IMR-90 (cell line): Measurements from ENCODE around the gene TPTE. TPM values are rescaled to one million over a fixed set of nuclear protein-coding genes. Genes with fewer than 3 reads are reported as not detected.
"Not testable (repeated sequence)": the region's sequence is repeated elsewhere in the genome, so short reads cannot be mapped to it uniquely, and the experiment has no call there.

ENCODE experiments used
- ATAC-seq: fragments of 200-7000 bp; cut with Tn5 transposase; 2 replicates; pipeline ENCODE4 v1.9.1; 2020; ENCODE audit warnings: low read depth, mild to moderate bottlenecking, moderate library complexity
- BruUV-seq: library from RNA; stranded (reverse); fragments of 400-500 nt; replicated peaks from 2 replicates; lab custom pipeline; 2021; lab: Mats Ljungman, UMichigan
- CTCF ChIA-PET: fragments of 300-600 bp; formaldehyde crosslinking; extraction: SDS; loops from one replicate; lab custom pipeline; 2021; ENCODE audit warnings: antibody characterized with exemption; lab: Yijun Ruan, JAX
- POLR2A ChIA-PET: fragments of 300-600 bp; sonication (Branson Sonifier 250); formaldehyde crosslinking; loops from one replicate; lab custom pipeline; 2022; ENCODE audit warnings: antibody characterized with exemption; ENCODE audit not compliant: unreplicated experiment; lab: Charles Lee
- DNase-seq: peaks from one replicate; pipeline ENCODE4 v3.0.0; 2013
- H2AFZ ChIP-seq: replicated peaks from 2 replicates; pipeline ENCODE3; 2013; ENCODE audit warnings: low read length, mild to moderate bottlenecking; ENCODE audit not compliant: poor library complexity
- H2AK5ac ChIP-seq: 2 replicates; pipeline ENCODE4 v1.6.1; 2013; ENCODE audit warnings: low read depth, low read length, inconsistent platforms
- H2AK9ac ChIP-seq: replicated peaks from 2 replicates; pipeline ENCODE3; 2013; ENCODE audit warnings: mild to moderate bottlenecking, low read depth, low read length, moderate library complexity; ENCODE audit not compliant: poor library complexity
- H2BK120ac ChIP-seq: 2 replicates; pipeline ENCODE4 v1.6.1; 2013; ENCODE audit warnings: low read depth, low read length, inconsistent platforms
- H2BK15ac ChIP-seq: 3 replicates; pipeline ENCODE4 v1.6.1; 2013; ENCODE audit warnings: low read depth, low read length, inconsistent platforms
- H2BK20ac ChIP-seq: 2 replicates; pipeline ENCODE4 v1.6.1; 2013; ENCODE audit warnings: low read depth, mild to moderate bottlenecking, inconsistent platforms, low read length, moderate library complexity
- H2BK5ac ChIP-seq: 2 replicates; pipeline ENCODE4 v1.6.1; 2013; ENCODE audit warnings: mild to moderate bottlenecking, low read depth, low read length, inconsistent platforms; ENCODE audit not compliant: poor library complexity, severe bottlenecking
- H3K14ac ChIP-seq: replicated peaks from 2 replicates; pipeline ENCODE4 v1.6.1; 2013; ENCODE audit warnings: low read depth, low read length, inconsistent platforms
- H3K18ac ChIP-seq: 2 replicates; pipeline ENCODE4 v1.6.1; 2013; ENCODE audit warnings: low read depth, low read length, control low read depth
- H3K23ac ChIP-seq: 2 replicates; pipeline ENCODE4 v1.6.1; 2013; ENCODE audit warnings: low read depth, low read length, inconsistent platforms
- H3K27ac ChIP-seq: 2 replicates; pipeline ENCODE4 v1.5.1; 2013; ENCODE audit warnings: mild to moderate bottlenecking, control low read depth, low read length; ENCODE audit not compliant: insufficient read depth
- H3K27me3 ChIP-seq: 2 replicates; pipeline ENCODE4 v1.6.1; 2013; ENCODE audit warnings: low read length; ENCODE audit not compliant: control insufficient read depth, insufficient read depth
- H3K36me3 ChIP-seq: 2 replicates; pipeline ENCODE4 v1.6.1; 2013; ENCODE audit warnings: low read length, mixed read lengths; ENCODE audit not compliant: control insufficient read depth, insufficient read depth
- H3K4ac ChIP-seq: 2 replicates; pipeline ENCODE4 v1.6.1; 2013; ENCODE audit warnings: low read depth, low read length, inconsistent platforms
- H3K4me1 ChIP-seq: 2 replicates; pipeline ENCODE4 v1.6.1; 2013; ENCODE audit warnings: low read length, mixed read lengths; ENCODE audit not compliant: control insufficient read depth, insufficient read depth
- H3K4me2 ChIP-seq: 2 replicates; pipeline ENCODE4 v1.6.1; 2013; ENCODE audit warnings: low read depth, mild to moderate bottlenecking, control low read depth, low read length, moderate library complexity
- H3K4me3 ChIP-seq: 2 replicates; pipeline ENCODE4 v1.5.1; 2013; ENCODE audit warnings: low read depth, mild to moderate bottlenecking, control low read depth, low read length, moderate library complexity; ENCODE audit not compliant: insufficient read depth
- H3K56ac ChIP-seq: 2 replicates; pipeline ENCODE4 v1.6.1; 2013; ENCODE audit warnings: low read length, inconsistent platforms; ENCODE audit not compliant: insufficient read depth; ENCODE audit errors: extremely low read depth
- H3K79me1 ChIP-seq, 2 experiments: 2 replicates each; pipeline ENCODE4 v1.6.1; 2013; ENCODE audit warnings: low read length in 2 of 2, inconsistent platforms in 1 of 2, low read depth in 1 of 2
- H3K9ac ChIP-seq: 2 replicates; pipeline ENCODE4 v1.6.1; 2013; ENCODE audit warnings: low read depth, low read length, control low read depth
- H3K9me1 ChIP-seq: 2 replicates; pipeline ENCODE4 v1.6.1; 2013; ENCODE audit warnings: low read length, inconsistent platforms; ENCODE audit not compliant: insufficient read depth
- H3K9me3 ChIP-seq: 2 replicates; pipeline ENCODE4 v1.6.1; 2013; ENCODE audit warnings: low read length; ENCODE audit not compliant: control insufficient read depth, insufficient read depth
- H4K20me1 ChIP-seq: 2 replicates; pipeline ENCODE4 v1.6.1; 2013; ENCODE audit warnings: low read length, inconsistent platforms; ENCODE audit not compliant: insufficient read depth
- H4K5ac ChIP-seq: 2 replicates; pipeline ENCODE4 v1.6.1; 2013; ENCODE audit warnings: mild to moderate bottlenecking, low read depth, low read length, control low read depth
- H4K8ac ChIP-seq, 2 experiments: 2 replicates each; pipeline ENCODE4 v1.6.1; 2013; ENCODE audit warnings: low read depth in 2 of 2, low read length in 2 of 2, control low read depth in 1 of 2, inconsistent platforms in 1 of 2
- H4K91ac ChIP-seq: 2 replicates; pipeline ENCODE4 v1.6.1; 2013; ENCODE audit warnings: low read depth, low read length, inconsistent platforms; ENCODE audit not compliant: insufficient read depth
- NFE2L2 ChIP-seq: fragments of 150-350 bp; IDR thresholded peaks from 2 replicates; pipeline ENCODE4 v1.6.1; 2016; ENCODE audit warnings: low read depth, mild to moderate bottlenecking, low read length
- WGBS, 2 experiments: methylation state at CpG; one replicate each; pipeline versions ENCODE4 v1.1.5 to v1.1.7; 2013; ENCODE audit warnings: missing lambda C conversion rate in 2 of 2; ENCODE audit not compliant: insufficient read length in 1 of 2; ENCODE audit errors: extremely low coverage in 2 of 2; 5-methylcytosine and 5-hydroxymethylcytosine counted together
- dilution Hi-C: fragments of 300-500 bp; cut with HindIII; formaldehyde crosslinking; loops from one replicate; pipeline ENCODE4 v1.14.3; 2018; ENCODE audit warnings: low sequenced_read_pairs; ENCODE audit not compliant: unreplicated experiment
- in situ Hi-C: fragments of 300-500 bp; cut with MboI; formaldehyde crosslinking; loops from 3 replicates; pipeline ENCODE4 v1.14.3; 2019; ENCODE audit warnings: low sequenced_read_pairs, inconsistent platforms, mixed read lengths
- intact Hi-C: fragments of 100-400 bp; cut with micrococcal nuclease; formaldehyde crosslinking; loops from 2 replicates; pipeline ENCODE4 v1.10.0; 2022
- polyA plus RNA-seq, 3 experiments: library from polyadenylated mRNA; depleted of rRNA; stranded (reverse); fragments of >200 nt; gene quantifications; 2 replicates each; pipeline ENCODE4 v1.2.3, GENCODE V29; 2012; ENCODE audit warnings: low replicate concordance in 1 of 3
- total RNA-seq: library from RNA; depleted of rRNA; stranded (reverse); fragments of >200 nt; gene quantifications from 2 replicates; pipeline ENCODE4 v1.2.3, GENCODE V29; 2012

Gene TPTE
- total and polyA plus RNA-seq, 2 of the 4 experiments (the other 2 are of a cell fraction) = not detected

- no peak for TF ChIP-seq NFE2L2
Observed at GRCh38 chr21:10521091-10521598, at the start of gene TPTE (continued).

GRCh38 chr21:10471999-10472398, 49.4 kb upstream of the TPTE start:
- H3K56ac ChIP-seq, H3K9ac ChIP-seq, H3K9me3 ChIP-seq, H4K8ac ChIP-seq, in situ Hi-C loops, H4K91ac ChIP-seq, intact Hi-C loops, H2BK15ac ChIP-seq, H3K14ac ChIP-seq, H3K23ac ChIP-seq, H2AK9ac ChIP-seq, H3K4ac ChIP-seq, dilution Hi-C loops, H3K79me1 ChIP-seq, H3K18ac ChIP-seq, POLR2A ChIA-PET, H3K9me1 ChIP-seq, H2BK5ac ChIP-seq, H3K27ac ChIP-seq, DNase-seq, H2AFZ ChIP-seq, H3K4me2 ChIP-seq, CTCF ChIA-PET, H3K4me3 ChIP-seq, H2BK120ac ChIP-seq, H4K20me1 ChIP-seq, H3K36me3 ChIP-seq, H4K5ac ChIP-seq, H2AK5ac ChIP-seq, H3K4me1 ChIP-seq, H3K27me3 ChIP-seq, H2BK20ac ChIP-seq, ATAC-seq, BruUV-seq: not testable (repeated sequence)

- H4K8ac ChIP-seq, CTCF ChIA-PET, H3K79me1 ChIP-seq, H3K27me3 ChIP-seq, H4K91ac ChIP-seq, H3K9me1 ChIP-seq, BruUV-seq, H3K23ac ChIP-seq, H2BK15ac ChIP-seq, H2BK120ac ChIP-seq, H3K4me2 ChIP-seq, DNase-seq, H4K5ac ChIP-seq, ATAC-seq, H2BK20ac ChIP-seq, H2AK9ac ChIP-seq, H3K18ac ChIP-seq, H3K9ac ChIP-seq, dilution Hi-C loops, in situ Hi-C loops, H3K9me3 ChIP-seq, H3K4ac ChIP-seq, H2BK5ac ChIP-seq, intact Hi-C loops, H4K20me1 ChIP-seq, H3K56ac ChIP-seq, POLR2A ChIA-PET, H3K4me3 ChIP-seq, H3K14ac ChIP-seq, H3K27ac ChIP-seq, H3K4me1 ChIP-seq, H3K36me3 ChIP-seq, H2AFZ ChIP-seq, H2AK5ac ChIP-seq: not testable (repeated sequence)
- WGBS, 2 experiments = 14% methylated on average over 2 of the region's 7 CpGs; no CpG with 5 or more reads in 1 of the 2 experiments
Observed at GRCh38 chr21:10477794-10478193, 43.6 kb upstream of the TPTE start.
